Measurements from ENCODE around the gene SLCO1B3.
A peak's percentile ranks its signal among the peaks of the same experiment; 100 is the strongest.

Gene SLCO1B3

DNA sequence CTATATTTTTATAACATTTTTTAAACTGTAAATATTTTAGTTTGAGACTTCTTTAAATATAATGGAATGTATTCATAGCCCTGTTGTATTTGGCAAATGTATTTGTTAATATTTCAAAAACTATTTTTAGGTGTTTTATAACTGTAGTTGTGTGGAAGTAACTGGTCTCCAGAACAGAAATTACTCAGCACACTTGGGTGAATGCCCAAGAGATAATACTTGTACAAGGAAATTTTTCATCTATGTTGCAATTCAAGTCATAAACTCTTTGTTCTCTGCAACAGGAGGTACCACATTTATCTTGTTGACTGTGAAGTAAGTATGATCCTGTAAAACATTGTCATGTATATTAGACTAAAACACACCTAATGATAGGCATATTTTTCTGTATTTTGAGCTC lies 72.8 kb downstream of the SLCO1B3 start:
- DNase-seq (ENCODE audit: low spot score), result no peak
- no peak overlapping the region for H3K4me3 ChIP-seq
- peak overlapping the region in 1 of 2 donors; percentile 24 for H3K27ac ChIP-seq
- TF ChIP-seq, protein P1, sequence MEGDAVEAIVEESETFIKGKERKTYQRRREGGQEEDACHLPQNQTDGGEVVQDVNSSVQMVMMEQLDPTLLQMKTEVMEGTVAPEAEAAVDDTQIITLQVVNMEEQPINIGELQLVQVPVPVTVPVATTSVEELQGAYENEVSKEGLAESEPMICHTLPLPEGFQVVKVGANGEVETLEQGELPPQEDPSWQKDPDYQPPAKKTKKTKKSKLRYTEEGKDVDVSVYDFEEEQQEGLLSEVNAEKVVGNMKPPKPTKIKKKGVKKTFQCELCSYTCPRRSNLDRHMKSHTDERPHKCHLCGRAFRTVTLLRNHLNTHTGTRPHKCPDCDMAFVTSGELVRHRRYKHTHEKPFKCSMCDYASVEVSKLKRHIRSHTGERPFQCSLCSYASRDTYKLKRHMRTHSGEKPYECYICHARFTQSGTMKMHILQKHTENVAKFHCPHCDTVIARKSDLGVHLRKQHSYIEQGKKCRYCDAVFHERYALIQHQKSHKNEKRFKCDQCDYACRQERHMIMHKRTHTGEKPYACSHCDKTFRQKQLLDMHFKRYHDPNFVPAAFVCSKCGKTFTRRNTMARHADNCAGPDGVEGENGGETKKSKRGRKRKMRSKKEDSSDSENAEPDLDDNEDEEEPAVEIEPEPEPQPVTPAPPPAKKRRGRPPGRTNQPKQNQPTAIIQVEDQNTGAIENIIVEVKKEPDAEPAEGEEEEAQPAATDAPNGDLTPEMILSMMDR (IDR thresholded peaks at IDR 0.05), result no peak

DNA sequence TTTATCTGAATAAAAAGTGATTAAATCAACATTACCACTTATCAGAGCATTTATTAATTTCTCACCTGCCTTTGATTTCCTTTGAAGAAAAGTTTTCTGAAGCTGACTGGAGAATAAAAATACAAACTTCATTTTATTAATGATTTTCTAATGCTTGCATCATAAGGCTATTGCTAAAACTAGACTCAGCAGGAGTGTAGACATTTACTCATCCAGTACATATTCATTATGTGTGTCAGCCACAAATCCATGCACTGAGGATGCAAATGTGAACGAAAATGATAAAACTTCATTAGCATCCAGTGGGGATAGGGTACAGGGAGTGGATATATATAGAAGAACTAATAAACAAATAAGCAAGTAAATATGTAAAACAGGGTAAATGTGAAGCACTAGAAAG lies 74.6 kb downstream of the SLCO1B3 start:
- no peak for DNase-seq (ENCODE audit: low spot score)
- Histone ChIP-seq H3K27ac (no peak overlapping the region), H3K4me3 (no peak overlapping the region)
- TF ChIP-seq, protein P1 (IDR thresholded peaks at IDR 0.05), result no peak

- TF ChIP-seq, protein P1 (IDR thresholded peaks at IDR 0.05), result no peak
- no peak for DNase-seq (ENCODE audit: low spot score)
- H3K27ac ChIP-seq, result no peak overlapping the region
- no peak overlapping the region for H3K4me3 ChIP-seq
These were observed 75.0 kb downstream of the SLCO1B3 start for GRCh38 chr12:20885552-20885951.

DNA sequence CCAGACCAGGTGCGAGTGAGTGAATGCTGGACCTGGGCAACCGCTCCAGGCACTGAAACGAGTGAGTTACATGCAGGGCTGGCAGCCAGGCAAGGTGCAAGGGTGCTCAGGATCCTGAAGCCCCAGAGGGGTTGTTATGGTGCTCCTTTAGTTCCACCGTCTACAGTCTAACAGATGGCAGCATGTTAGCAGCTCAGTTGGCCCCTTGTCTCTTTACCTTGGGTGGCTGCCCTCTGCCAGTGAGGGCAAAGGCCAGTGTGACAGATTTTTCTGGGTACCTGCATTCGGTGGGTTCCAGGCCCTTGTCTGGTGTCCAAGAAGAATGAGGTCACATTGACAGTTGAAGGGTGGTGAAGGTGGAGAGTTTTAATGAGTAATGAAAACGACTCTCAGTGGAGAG lies 106.8 kb downstream of the SLCO1B3 start:
- Histone ChIP-seq H3K4me3 (no peak overlapping the region), H3K27ac (no peak overlapping the region)
- TF ChIP-seq, protein P1 (IDR thresholded peaks at IDR 0.05), result no peak
- DNase-seq (ENCODE audit: low spot score), result no peak

DNA sequence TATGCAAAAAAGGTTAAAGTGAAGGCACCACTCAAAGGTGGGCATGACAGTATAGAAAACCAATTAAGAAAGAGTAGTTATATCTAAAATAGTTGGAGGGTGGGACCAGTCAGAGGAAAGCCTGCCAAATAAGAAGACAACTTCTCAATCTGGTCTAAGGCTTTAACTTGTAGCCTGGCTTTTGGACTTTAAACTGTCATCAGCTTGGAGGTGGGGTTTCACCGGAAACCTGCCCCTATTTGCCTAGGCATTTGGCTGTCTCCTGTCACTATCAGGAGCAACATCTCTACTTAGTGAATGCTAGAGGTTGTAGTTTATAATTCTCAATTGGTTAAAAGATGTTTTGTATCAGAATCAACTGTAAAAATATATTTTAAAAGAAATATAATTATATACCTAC lies 107.3 kb downstream of the SLCO1B3 start:
- H3K4me3 ChIP-seq, result no peak overlapping the region
- no peak overlapping the region for H3K27ac ChIP-seq
- DNase-seq (ENCODE audit: low spot score), result no peak
- TF ChIP-seq, protein P1 (IDR thresholded peaks at IDR 0.05), result no peak

- Histone ChIP-seq H3K4me3 (no peak overlapping the region), H3K27ac (no peak overlapping the region)
- TF ChIP-seq, protein P1 (IDR thresholded peaks at IDR 0.05), result no peak
- no peak for DNase-seq (ENCODE audit: low spot score)
These were observed 121.4 kb downstream of the SLCO1B3 start for GRCh38 chr12:20931894-20932293.

DNA sequence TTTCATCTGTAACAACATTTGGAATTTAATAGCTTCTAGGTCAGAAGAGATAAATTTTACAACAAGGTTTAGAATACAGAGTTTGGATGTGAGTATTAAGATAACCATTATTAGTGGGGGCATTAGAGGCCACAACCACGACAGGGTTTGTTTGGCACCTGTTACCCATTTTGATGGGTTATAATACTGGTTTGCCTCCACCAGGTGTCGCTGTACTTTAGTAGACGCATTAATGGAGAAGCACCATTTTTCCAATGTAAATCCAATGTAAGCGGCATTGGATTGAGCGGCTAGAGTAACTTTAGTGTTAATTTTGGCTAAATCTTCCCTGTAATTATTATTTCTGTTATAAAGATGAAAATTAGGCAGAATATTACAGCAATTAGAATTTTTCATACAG lies 136.2 kb downstream of the SLCO1B3 start:
- no peak for DNase-seq (ENCODE audit: low spot score)
- Histone ChIP-seq H3K27ac (no peak overlapping the region), H3K4me3 (no peak overlapping the region)
- TF ChIP-seq, protein P1 (IDR thresholded peaks at IDR 0.05), result no peak
